CD4-positive, alpha-beta T cell treated with Interleukin-12 subunit alpha and Interleukin-12 subunit beta, for 1 hour (primary cell): ENCODE results near the gene LOXL1.

Source experiments
- DNase-seq: peaks from one replicate; pipeline ENCODE4 v3.0.0-alpha.2; 2020

Gene LOXL1

GRCh38 chr15:73997986-73998385 is 71.7 kb downstream of the LOXL1 start:
- DNase-seq, result no peak
